RCC 7860 (cell line): ENCODE measurements around the gene GALNT9.
"Not testable (repeated sequence)": the region's sequence is repeated elsewhere in the genome, so short reads cannot be mapped to it uniquely, and the experiment has no call there.

ENCODE experiments used
- DNase-seq: peaks from one replicate; pipeline ENCODE4 v3.0.0-alpha.2; 2015; ENCODE audit warnings: low spot score
- FAIRE-seq: peaks from 2 replicates; lab custom pipeline; 2012; peaks lifted over from hg19 to GRCh38; lab: Jason Lieb, UNC

The GALNT9 gene

GRCh38 chr12:132329036-132329719, at the start of gene GALNT9:
TSS of gene GALNT9 (minus strand) at chr12:132329589. CDS start at chr12:132329203, 386 bp downstream.
- FAIRE-seq (no peak), DNase-seq (no peak)

- DNase-seq, FAIRE-seq: not testable (repeated sequence)
These were observed 49.7 kb upstream of the GALNT9 start for GRCh38 chr12:132379057-132379456.

GRCh38 chr12:132377147-132377546, 47.8 kb upstream of the GALNT9 start:
- FAIRE-seq: no peak
- DNase-seq: no peak

GRCh38 chr12:132376464-132376830, 47.1 kb upstream of the GALNT9 start:
- DNase-seq: no peak
- FAIRE-seq: no peak

- DNase-seq (no peak), FAIRE-seq (no peak)
These were observed 46.5 kb upstream of the GALNT9 start for GRCh38 chr12:132375747-132376463.

- no peak for FAIRE-seq
These were observed 45.4 kb upstream of the GALNT9 start for GRCh38 chr12:132374612-132375445.

GRCh38 chr12:132373901-132374611, 44.7 kb upstream of the GALNT9 start:
- no peak for FAIRE-seq
- DNase-seq: no peak

More at GRCh38 chr12:132374612-132375445, 45.4 kb upstream of the GALNT9 start:
- no peak for DNase-seq

- DNase-seq (no peak), FAIRE-seq (no peak)
These were observed 38.5 kb upstream of the GALNT9 start for GRCh38 chr12:132367852-132368251.

- DNase-seq (no peak), FAIRE-seq (no peak)
These were observed 37.9 kb upstream of the GALNT9 start for GRCh38 chr12:132367071-132367851.

- no peak for DNase-seq
These were observed 37.0 kb upstream of the GALNT9 start for GRCh38 chr12:132366341-132366861.

GRCh38 chr12:132365226-132365625, 35.8 kb upstream of the GALNT9 start:
- FAIRE-seq (no peak), DNase-seq (no peak)

More at GRCh38 chr12:132366341-132366861, 37.0 kb upstream of the GALNT9 start:
- no peak for FAIRE-seq

- FAIRE-seq: no peak
These were observed 35.0 kb upstream of the GALNT9 start for GRCh38 chr12:132364348-132364902.

GRCh38 chr12:132363661-132364347, 34.4 kb upstream of the GALNT9 start:
- FAIRE-seq (no peak), DNase-seq (no peak)

More at GRCh38 chr12:132364348-132364902, 35.0 kb upstream of the GALNT9 start:
- no peak for DNase-seq

- no peak for DNase-seq
- no peak for FAIRE-seq
These were observed 33.7 kb upstream of the GALNT9 start for GRCh38 chr12:132362996-132363660.

GRCh38 chr12:132360906-132361777, 31.8 kb upstream of the GALNT9 start:
- DNase-seq (no peak), FAIRE-seq (no peak)

GRCh38 chr12:132360410-132360809, 31.0 kb upstream of the GALNT9 start:
- DNase-seq: no peak
- no peak for FAIRE-seq

GRCh38 chr12:132359971-132360370, 30.6 kb upstream of the GALNT9 start:
- FAIRE-seq: no peak
- no peak for DNase-seq
